Epithelial cell of proximal tubule (primary cell): Measurements from ENCODE around the gene HYCC1. TPM values are rescaled to one million over a fixed set of nuclear protein-coding genes. Genes with fewer than 3 reads are reported as not detected.

Experiments used
- DNase-seq: peaks from one replicate; pipeline ENCODE4 v3.0.0-alpha.2; 2011; ENCODE audit warnings: low read depth
- H3K4me3 ChIP-seq: 2 replicates; pipeline ENCODE4 v1.5.1; 2011; ENCODE audit warnings: low read depth, mild to moderate bottlenecking, low read length
- CTCF ChIP-seq: conservative IDR thresholded peaks from 2 replicates; pipeline ENCODE4 v1.5.1; 2012; ENCODE audit warnings: low read depth, mild to moderate bottlenecking, low read length
- total RNA-seq: library from RNA; depleted of rRNA; stranded (reverse); fragments of >200 nt; gene quantifications from 2 replicates; pipeline ENCODE4 v1.2.3, GENCODE V29; 2015

The HYCC1 gene
- total RNA-seq, 1 donor from 2014 or later: 29.7 TPM

- no peak overlapping the region for H3K4me3 ChIP-seq
- no peak for TF ChIP-seq CTCF
- no peak for DNase-seq
Measured at GRCh38 chr7:23014681-23015080, 751 bp upstream of the HYCC1 start.

GRCh38 chr7:23012908-23013714 is 819 bp downstream of the HYCC1 start:
- DNase-seq: peak; percentile 12
- peak; percentile 11 for TF ChIP-seq CTCF
- H3K4me3 ChIP-seq: peak overlapping the region; percentile 88

- H3K4me3 ChIP-seq: peak overlapping the region; percentile 88
- DNase-seq: no peak
- TF ChIP-seq CTCF: no peak
Measured at GRCh38 chr7:23012186-23012585, 1.7 kb downstream of the HYCC1 start.

- no peak overlapping the region for H3K4me3 ChIP-seq
- DNase-seq: no peak
- TF ChIP-seq CTCF: no peak
Measured at GRCh38 chr7:23011222-23011924, 2.6 kb downstream of the HYCC1 start.

GRCh38 chr7:23009303-23009702 is 4.6 kb downstream of the HYCC1 start:
- H3K4me3 ChIP-seq: no peak overlapping the region
- TF ChIP-seq CTCF: no peak
- no peak for DNase-seq

- no peak overlapping the region for H3K4me3 ChIP-seq
- no peak for DNase-seq
- no peak for TF ChIP-seq CTCF
Measured at GRCh38 chr7:23004247-23004520, 9.7 kb downstream of the HYCC1 start.
